SJSA1 (cell line): ENCODE data around the gene KIF5A. TPM values are rescaled to one million over a fixed set of nuclear protein-coding genes. Genes with fewer than 3 reads are reported as not detected.
"Not testable (repeated sequence)": the region's sequence is repeated elsewhere in the genome, so short reads cannot be mapped to it uniquely, and the experiment has no call there.

Source experiments
- DNase-seq, 2 experiments: peaks; one replicate each; pipeline ENCODE4 v3.0.0-alpha.2; 2015 to 2020; ENCODE audit warnings: low spot score in 2 of 2, low read depth in 1 of 2
- H3K27ac ChIP-seq: fragments of 250-450 bp; sonication (Bioruptor Pico); 2 replicates; pipeline ENCODE4 v1.5.1; 2020; ENCODE audit warnings: mild to moderate bottlenecking, moderate library complexity
- H3K27me3 ChIP-seq: fragments of 250-450 bp; sonication (Bioruptor Pico); replicated peaks from 2 replicates; pipeline ENCODE4 v1.5.1; 2020; ENCODE audit warnings: mild to moderate bottlenecking, moderate library complexity
- H3K36me3 ChIP-seq: fragments of 250-450 bp; sonication (Bioruptor Pico); 2 replicates; pipeline ENCODE4 v1.5.1; 2020; ENCODE audit warnings: mild to moderate bottlenecking
- H3K4me1 ChIP-seq: fragments of 250-450 bp; sonication (Bioruptor Pico); replicated peaks from 2 replicates; pipeline ENCODE4 v1.6.1; 2021; ENCODE audit warnings: mild to moderate bottlenecking
- H3K4me3 ChIP-seq: fragments of 250-450 bp; sonication (Bioruptor Pico); 2 replicates; pipeline ENCODE4 v1.5.1; 2020; ENCODE audit warnings: mild to moderate bottlenecking
- H3K9me3 ChIP-seq: fragments of 250-450 bp; sonication (Bioruptor Pico); replicated peaks from 2 replicates; pipeline ENCODE4 v1.5.1; 2020; ENCODE audit warnings: mild to moderate bottlenecking
- total RNA-seq: library from RNA; depleted of rRNA; stranded (reverse); fragments of >200 nt; shearing (Covaris generic); gene quantifications from 2 replicates; pipeline ENCODE4 v1.2.3, GENCODE V29; 2014; rRNA removed

KIF5A gene
- total RNA-seq: 2.1 and 2.8 TPM in 2 replicates

GRCh38 chr12:57549909-57550640, at the start of gene KIF5A:
Gene KIF5A (plus strand): TSS chr12:57550044. CDS start chr12:57550272, 228 bp downstream.
- Histone ChIP-seq H3K27ac (no peak within 1 kb of the TSS), H3K4me3 (peak within 1 kb of the TSS; percentile 25)
- DNase-seq: peak in 1 of 2 experiments; percentile 74

GRCh38 chr12:57500213-57500612, 49.6 kb upstream of the KIF5A start:
- Histone ChIP-seq H3K27me3 (no peaks in the 10 kb centered on the region), H3K9me3 (peaks cover 11% of the 10 kb centered on the region; the same call in 1 of the 2 replicates), H3K36me3 (peaks cover 99% of the 10 kb centered on the region), H3K27ac (no peak overlapping the region), H3K4me1 (no peaks in the 10 kb centered on the region), H3K4me3 (no peak overlapping the region)
- DNase-seq: peak in 1 of 2 experiments; percentile 94

More at GRCh38 chr12:57549909-57550640, at the start of gene KIF5A:
- H3K27me3 ChIP-seq: 0 out of 2 replicates have a peak, but pooled peaks cover 6% of the 10 kb centered on the region
- peaks cover 46% of the 10 kb centered on the region for H3K4me1 ChIP-seq
- no peaks in the 10 kb centered on the region for H3K9me3 ChIP-seq
- peaks cover 19% of the 10 kb centered on the region for H3K36me3 ChIP-seq

GRCh38 chr12:57502311-57502969, 47.4 kb upstream of the KIF5A start:
- DNase-seq: peak in 1 of 2 experiments; percentile 91

GRCh38 chr12:57506541-57506940, 43.3 kb upstream of the KIF5A start:
- not testable (repeated sequence) for H3K4me3 ChIP-seq, H3K27ac ChIP-seq, H3K9me3 ChIP-seq, H3K4me1 ChIP-seq, H3K27me3 ChIP-seq
- DNase-seq: peak in 1 of 2 experiments; percentile 75
- peaks cover 90% of the 10 kb centered on the region for H3K36me3 ChIP-seq

More at GRCh38 chr12:57502311-57502969, 47.4 kb upstream of the KIF5A start:
- not testable (repeated sequence) for H3K4me3 ChIP-seq, H3K9me3 ChIP-seq, H3K27ac ChIP-seq, H3K4me1 ChIP-seq, H3K27me3 ChIP-seq
- H3K36me3 ChIP-seq: peaks cover 93% of the 10 kb centered on the region

- not testable (repeated sequence) for H3K9me3 ChIP-seq, H3K4me3 ChIP-seq, H3K4me1 ChIP-seq, H3K27me3 ChIP-seq, H3K27ac ChIP-seq
- peak in 1 of 2 experiments; percentile 94 for DNase-seq
- peaks cover 90% of the 10 kb centered on the region for H3K36me3 ChIP-seq
Measured at GRCh38 chr12:57507796-57508195, 42.0 kb upstream of the KIF5A start.

GRCh38 chr12:57511161-57511560, 38.7 kb upstream of the KIF5A start:
- Histone ChIP-seq H3K4me3 (no peak overlapping the region), H3K9me3 (no peaks in the 10 kb centered on the region), H3K27ac (no peak overlapping the region), H3K4me1 (no peaks in the 10 kb centered on the region), H3K36me3 (peaks cover 90% of the 10 kb centered on the region), H3K27me3 (no peaks in the 10 kb centered on the region)
- DNase-seq: peak in 1 of 2 experiments; percentile 92

- Histone ChIP-seq H3K27me3 (no peaks in the 10 kb centered on the region), H3K9me3 (no peaks in the 10 kb centered on the region), H3K27ac (no peak overlapping the region), H3K4me3 (no peak overlapping the region), H3K36me3 (peaks cover 90% of the 10 kb centered on the region), H3K4me1 (no peaks in the 10 kb centered on the region)
- peak; percentile 76 to 91 for DNase-seq
Measured at GRCh38 chr12:57511588-57512325, 38.1 kb upstream of the KIF5A start.

GRCh38 chr12:57512665-57513064, 37.2 kb upstream of the KIF5A start:
- DNase-seq: peak; percentile 76 to 94
- no peak overlapping the region for H3K27ac ChIP-seq
- no peaks in the 10 kb centered on the region for H3K9me3 ChIP-seq
- no peaks in the 10 kb centered on the region for H3K27me3 ChIP-seq
- H3K4me1 ChIP-seq: peaks cover 8% of the 10 kb centered on the region
- H3K36me3 ChIP-seq: peaks cover 99% of the 10 kb centered on the region
- H3K4me3 ChIP-seq: no peak overlapping the region

- peak; percentile 77 to 91 for DNase-seq
- Histone ChIP-seq H3K9me3 (no peaks in the 10 kb centered on the region), H3K27me3 (no peaks in the 10 kb centered on the region), H3K36me3 (peaks cover 100% of the 10 kb centered on the region), H3K4me1 (peaks cover 14% of the 10 kb centered on the region), H3K4me3 (no peak overlapping the region), H3K27ac (no peak overlapping the region)
Measured at GRCh38 chr12:57513266-57513665, 36.6 kb upstream of the KIF5A start.

GRCh38 chr12:57513677-57514076, 36.2 kb upstream of the KIF5A start:
- Histone ChIP-seq H3K36me3 (peaks cover 100% of the 10 kb centered on the region), H3K4me1 (peaks cover 18% of the 10 kb centered on the region)
- H3K27me3 ChIP-seq, H3K27ac ChIP-seq, H3K4me3 ChIP-seq, H3K9me3 ChIP-seq: not testable (repeated sequence)
- peak; percentile 78 to 89 for DNase-seq

- H3K36me3 ChIP-seq: peaks cover 100% of the 10 kb centered on the region
- not testable (repeated sequence) for H3K4me3 ChIP-seq
Measured at GRCh38 chr12:57514246-57514645, 35.6 kb upstream of the KIF5A start.

GRCh38 chr12:57514720-57515407, 35.0 kb upstream of the KIF5A start:
- H3K9me3 ChIP-seq: no peaks in the 10 kb centered on the region
- H3K27me3 ChIP-seq: no peaks in the 10 kb centered on the region
- DNase-seq: peak in 1 of 2 experiments; percentile 93
- H3K27ac ChIP-seq: no peak overlapping the region
- H3K4me3 ChIP-seq: no peak overlapping the region
- peaks cover 29% of the 10 kb centered on the region for H3K4me1 ChIP-seq
- H3K36me3 ChIP-seq: peaks cover 100% of the 10 kb centered on the region

More at GRCh38 chr12:57514246-57514645, 35.6 kb upstream of the KIF5A start:
- not testable (repeated sequence) for H3K27ac ChIP-seq, H3K9me3 ChIP-seq, H3K27me3 ChIP-seq
- peaks cover 24% of the 10 kb centered on the region for H3K4me1 ChIP-seq
- DNase-seq: peak; percentile 78 to 93

GRCh38 chr12:57515408-57515933, 34.4 kb upstream of the KIF5A start:
- Histone ChIP-seq H3K36me3 (peaks cover 98% of the 10 kb centered on the region), H3K27me3 (no peaks in the 10 kb centered on the region), H3K27ac (no peak overlapping the region), H3K4me3 (no peak overlapping the region), H3K4me1 (peaks cover 29% of the 10 kb centered on the region), H3K9me3 (no peaks in the 10 kb centered on the region)
- no peak for DNase-seq
